Sigmoid colon (tissue), 4 donors: ENCODE measurements around the gene CLDN16.

Experiments
- EP300 ChIP-seq, 4 donors: sonication (generic); formaldehyde crosslinking; IDR thresholded peaks; one replicate each; pipeline ENCODE4 v1.6.1; 2017; ENCODE audit warnings: antibody characterized with exemption in 4 of 4
- POLR2AphosphoS5 ChIP-seq, 4 donors: sonication (generic); formaldehyde crosslinking; IDR thresholded peaks; one replicate each; pipeline ENCODE4 v1.6.1; 2017; ENCODE audit warnings: antibody characterized with exemption in 4 of 4
- TF ChIP-seq, protein P1 (sequence below), 4 experiments: fragments of 450-650 bp in 3 of 4; fragments of 200-600 bp in 1 of 4; IDR thresholded peaks; one replicate each; pipeline ENCODE4 v1.5.1; 2016 to 2019; ENCODE audit warnings: antibody characterized with exemption in 4 of 4, mild to moderate bottlenecking in 3 of 4, moderate library complexity in 2 of 4

DNA sequence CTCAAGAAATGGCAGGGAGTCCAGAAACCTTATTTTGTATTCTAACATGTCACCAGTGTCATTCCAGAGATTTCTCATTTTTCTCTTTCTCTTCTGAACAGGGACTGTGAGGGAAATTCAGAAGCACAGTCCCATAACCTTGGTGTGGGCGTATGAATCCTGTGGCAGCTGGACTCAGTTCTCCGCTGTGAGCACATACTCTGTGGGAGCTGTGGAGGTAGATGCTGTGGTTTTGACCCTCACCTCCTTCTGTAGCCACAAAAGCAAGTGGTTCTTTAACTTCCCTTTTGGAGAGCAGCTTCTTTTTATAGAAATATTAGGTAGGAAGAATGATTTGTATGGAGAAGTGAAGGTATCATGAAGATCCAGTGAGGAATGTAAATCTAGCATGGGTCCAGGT lies 48.4 kb downstream of the CLDN16 start:
- TF ChIP-seq, protein P1, sequence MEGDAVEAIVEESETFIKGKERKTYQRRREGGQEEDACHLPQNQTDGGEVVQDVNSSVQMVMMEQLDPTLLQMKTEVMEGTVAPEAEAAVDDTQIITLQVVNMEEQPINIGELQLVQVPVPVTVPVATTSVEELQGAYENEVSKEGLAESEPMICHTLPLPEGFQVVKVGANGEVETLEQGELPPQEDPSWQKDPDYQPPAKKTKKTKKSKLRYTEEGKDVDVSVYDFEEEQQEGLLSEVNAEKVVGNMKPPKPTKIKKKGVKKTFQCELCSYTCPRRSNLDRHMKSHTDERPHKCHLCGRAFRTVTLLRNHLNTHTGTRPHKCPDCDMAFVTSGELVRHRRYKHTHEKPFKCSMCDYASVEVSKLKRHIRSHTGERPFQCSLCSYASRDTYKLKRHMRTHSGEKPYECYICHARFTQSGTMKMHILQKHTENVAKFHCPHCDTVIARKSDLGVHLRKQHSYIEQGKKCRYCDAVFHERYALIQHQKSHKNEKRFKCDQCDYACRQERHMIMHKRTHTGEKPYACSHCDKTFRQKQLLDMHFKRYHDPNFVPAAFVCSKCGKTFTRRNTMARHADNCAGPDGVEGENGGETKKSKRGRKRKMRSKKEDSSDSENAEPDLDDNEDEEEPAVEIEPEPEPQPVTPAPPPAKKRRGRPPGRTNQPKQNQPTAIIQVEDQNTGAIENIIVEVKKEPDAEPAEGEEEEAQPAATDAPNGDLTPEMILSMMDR (IDR thresholded peaks at IDR 0.05), result no peak
- no peak for TF ChIP-seq EP300 (IDR thresholded peaks at IDR 0.05)
- TF ChIP-seq POLR2AphosphoS5 (IDR thresholded peaks at IDR 0.05), result no peak
